ENCODE results near the gene CTR9.

GRCh38 chr11:10747733-10748132 is 3.3 kb upstream of the CTR9 start:
- TF ChIP-seq KDM1A (IDR thresholded peaks at IDR 0.05) (no peak), POLR2AphosphoS5 (IDR thresholded peaks at IDR 0.05; ENCODE audit: control insufficient read depth, insufficient read depth, low read depth, low read length) (no peak)
